ENCODE measurements around the gene DDX39B.

DNA sequence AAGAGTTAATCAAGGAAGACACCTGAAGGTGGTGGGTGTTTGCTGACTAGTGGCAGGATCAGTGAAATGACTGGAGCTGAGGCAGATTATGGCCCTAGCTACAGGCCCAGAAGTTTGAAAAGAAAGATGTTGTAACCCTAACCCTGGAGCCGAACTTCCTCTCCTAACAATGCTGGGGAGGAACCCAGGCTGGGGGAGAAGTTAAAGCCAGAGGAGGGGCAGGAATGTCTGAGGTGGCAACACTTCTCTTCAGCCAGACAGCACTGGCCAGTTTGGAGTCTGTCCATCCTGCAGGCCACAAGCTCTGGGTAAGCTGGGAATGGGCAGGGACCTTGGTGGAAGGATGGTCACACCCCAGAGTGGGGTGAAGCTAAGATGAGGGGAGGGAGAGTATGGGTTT, 44.2 kb upstream of the DDX39B start, which contains the start of gene LST1:
- TF ChIP-seq, protein P1, sequence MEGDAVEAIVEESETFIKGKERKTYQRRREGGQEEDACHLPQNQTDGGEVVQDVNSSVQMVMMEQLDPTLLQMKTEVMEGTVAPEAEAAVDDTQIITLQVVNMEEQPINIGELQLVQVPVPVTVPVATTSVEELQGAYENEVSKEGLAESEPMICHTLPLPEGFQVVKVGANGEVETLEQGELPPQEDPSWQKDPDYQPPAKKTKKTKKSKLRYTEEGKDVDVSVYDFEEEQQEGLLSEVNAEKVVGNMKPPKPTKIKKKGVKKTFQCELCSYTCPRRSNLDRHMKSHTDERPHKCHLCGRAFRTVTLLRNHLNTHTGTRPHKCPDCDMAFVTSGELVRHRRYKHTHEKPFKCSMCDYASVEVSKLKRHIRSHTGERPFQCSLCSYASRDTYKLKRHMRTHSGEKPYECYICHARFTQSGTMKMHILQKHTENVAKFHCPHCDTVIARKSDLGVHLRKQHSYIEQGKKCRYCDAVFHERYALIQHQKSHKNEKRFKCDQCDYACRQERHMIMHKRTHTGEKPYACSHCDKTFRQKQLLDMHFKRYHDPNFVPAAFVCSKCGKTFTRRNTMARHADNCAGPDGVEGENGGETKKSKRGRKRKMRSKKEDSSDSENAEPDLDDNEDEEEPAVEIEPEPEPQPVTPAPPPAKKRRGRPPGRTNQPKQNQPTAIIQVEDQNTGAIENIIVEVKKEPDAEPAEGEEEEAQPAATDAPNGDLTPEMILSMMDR (IDR thresholded peaks at IDR 0.05): no peak
- TF ChIP-seq POLR2A (IDR thresholded peaks at IDR 0.05): no peak

Data from suprapubic skin (tissue), 3 donors.